KMS-11 (cell line): Measurements from ENCODE around the gene MYO18A.

Experiments
- H2AFZ ChIP-seq: fragments of 200-600 bp; sonication (generic); 2 replicates; pipeline ENCODE4 v1.6.1; 2016; ENCODE audit warnings: antibody characterized with exemption, mixed run types, low read depth
- H3K27ac ChIP-seq: fragments of 200-600 bp; sonication (generic); 2 replicates; pipeline ENCODE4 v1.6.1; 2016; ENCODE audit warnings: mild to moderate bottlenecking, mixed run types
- H3K27me3 ChIP-seq: fragments of 200-600 bp; sonication (generic); 2 replicates; pipeline ENCODE4 v1.6.1; 2017; ENCODE audit warnings: mild to moderate bottlenecking, low read depth, mixed run types, moderate library complexity; ENCODE audit not compliant: insufficient read depth
- H3K36me3 ChIP-seq: fragments of 200-600 bp; sonication (generic); 2 replicates; pipeline ENCODE4 v1.6.1; 2017; ENCODE audit warnings: mild to moderate bottlenecking, mixed run types; ENCODE audit not compliant: insufficient read depth
- H3K4me1 ChIP-seq: fragments of 200-600 bp; sonication (generic); 2 replicates; pipeline ENCODE4 v1.6.1; 2016; ENCODE audit warnings: mild to moderate bottlenecking, low read depth, mixed run types; ENCODE audit not compliant: poor library complexity, severe bottlenecking
- H3K4me2 ChIP-seq: fragments of 200-600 bp; sonication (generic); 2 replicates; pipeline ENCODE4 v1.7.0; 2016; ENCODE audit warnings: mild to moderate bottlenecking, mixed run types
- H3K4me3 ChIP-seq: fragments of 200-600 bp; sonication (generic); IDR thresholded peaks from 2 replicates; pipeline ENCODE4 v1.6.1; 2017; ENCODE audit warnings: low read depth, low read length, mixed read lengths; ENCODE audit not compliant: insufficient read depth
- H3K79me2 ChIP-seq: fragments of 200-600 bp; sonication (generic); 2 replicates; pipeline ENCODE4 v1.6.1; 2016; ENCODE audit warnings: low read depth, mixed run types; ENCODE audit not compliant: insufficient read depth
- H3K9ac ChIP-seq: fragments of 200-600 bp; sonication (generic); 2 replicates; pipeline ENCODE4 v1.6.1; 2016; ENCODE audit warnings: mild to moderate bottlenecking, mixed run types
- H4K20me1 ChIP-seq: fragments of 200-600 bp; sonication (generic); 2 replicates; pipeline ENCODE4 v1.6.1; 2016; ENCODE audit warnings: mild to moderate bottlenecking, mixed run types; ENCODE audit not compliant: insufficient read depth
- TF ChIP-seq, protein P1 (sequence below): fragments of 200-600 bp; sonication (generic); conservative IDR thresholded peaks from 2 replicates; pipeline ENCODE4 v1.6.1; 2017; ENCODE audit warnings: low read depth, mild to moderate bottlenecking, antibody characterized with exemption, low read length, moderate library complexity, mixed read lengths

MYO18A gene

DNA sequence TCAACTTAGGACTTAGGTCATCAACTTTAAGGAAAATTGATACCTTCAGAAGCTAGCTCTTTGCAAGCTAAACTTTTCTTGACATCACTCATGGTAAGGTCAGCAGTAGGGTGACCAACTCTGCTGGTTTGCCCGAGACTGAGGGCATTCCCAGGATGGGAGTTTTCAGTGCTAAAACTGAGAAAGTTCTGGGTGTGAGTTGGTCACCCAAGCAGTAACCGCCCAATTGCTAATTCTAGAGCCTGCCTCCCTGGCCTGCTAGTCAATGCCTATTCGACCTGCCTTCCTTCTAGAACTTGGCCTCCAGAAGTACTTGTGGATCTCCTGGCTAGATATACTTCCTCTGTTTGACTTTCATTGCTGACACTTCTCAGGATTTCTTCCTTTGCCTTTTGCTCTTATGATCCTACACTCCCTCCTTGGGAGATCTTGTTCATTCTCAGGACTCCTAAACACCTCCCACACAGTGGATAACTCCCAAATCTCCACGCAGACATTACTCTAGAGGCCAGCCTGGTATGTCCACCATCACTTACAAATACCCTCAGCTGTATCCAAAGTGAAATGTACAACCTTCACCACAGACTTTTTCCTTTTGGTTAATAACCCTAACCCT is 10.5 kb upstream of the MYO18A start:
- Histone ChIP-seq H2AFZ (no peak overlapping the region), H4K20me1 (no peaks in the 10 kb centered on the region), H3K9ac (no peak overlapping the region), H3K4me1 (no peaks in the 10 kb centered on the region), H3K4me2 (no peak overlapping the region), H3K36me3 (no peaks in the 10 kb centered on the region), H3K27me3 (no peaks in the 10 kb centered on the region), H3K79me2 (no peaks in the 10 kb centered on the region), H3K4me3 (no peak overlapping the region), H3K27ac (no peak overlapping the region)
- TF ChIP-seq, protein P1, sequence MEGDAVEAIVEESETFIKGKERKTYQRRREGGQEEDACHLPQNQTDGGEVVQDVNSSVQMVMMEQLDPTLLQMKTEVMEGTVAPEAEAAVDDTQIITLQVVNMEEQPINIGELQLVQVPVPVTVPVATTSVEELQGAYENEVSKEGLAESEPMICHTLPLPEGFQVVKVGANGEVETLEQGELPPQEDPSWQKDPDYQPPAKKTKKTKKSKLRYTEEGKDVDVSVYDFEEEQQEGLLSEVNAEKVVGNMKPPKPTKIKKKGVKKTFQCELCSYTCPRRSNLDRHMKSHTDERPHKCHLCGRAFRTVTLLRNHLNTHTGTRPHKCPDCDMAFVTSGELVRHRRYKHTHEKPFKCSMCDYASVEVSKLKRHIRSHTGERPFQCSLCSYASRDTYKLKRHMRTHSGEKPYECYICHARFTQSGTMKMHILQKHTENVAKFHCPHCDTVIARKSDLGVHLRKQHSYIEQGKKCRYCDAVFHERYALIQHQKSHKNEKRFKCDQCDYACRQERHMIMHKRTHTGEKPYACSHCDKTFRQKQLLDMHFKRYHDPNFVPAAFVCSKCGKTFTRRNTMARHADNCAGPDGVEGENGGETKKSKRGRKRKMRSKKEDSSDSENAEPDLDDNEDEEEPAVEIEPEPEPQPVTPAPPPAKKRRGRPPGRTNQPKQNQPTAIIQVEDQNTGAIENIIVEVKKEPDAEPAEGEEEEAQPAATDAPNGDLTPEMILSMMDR = no peak

- Histone ChIP-seq H3K4me1 (no peaks in the 10 kb centered on the region), H3K9ac (no peak overlapping the region), H3K4me3 (no peak overlapping the region), H2AFZ (no peak overlapping the region), H3K4me2 (no peak overlapping the region), H3K36me3 (no peaks in the 10 kb centered on the region), H3K27me3 (no peaks in the 10 kb centered on the region), H3K79me2 (no peaks in the 10 kb centered on the region), H4K20me1 (no peaks in the 10 kb centered on the region), H3K27ac (no peak overlapping the region)
- TF ChIP-seq, protein P1 = no peak
Measured at GRCh38 chr17:29190039-29190438, 9.8 kb upstream of the MYO18A start.

DNA sequence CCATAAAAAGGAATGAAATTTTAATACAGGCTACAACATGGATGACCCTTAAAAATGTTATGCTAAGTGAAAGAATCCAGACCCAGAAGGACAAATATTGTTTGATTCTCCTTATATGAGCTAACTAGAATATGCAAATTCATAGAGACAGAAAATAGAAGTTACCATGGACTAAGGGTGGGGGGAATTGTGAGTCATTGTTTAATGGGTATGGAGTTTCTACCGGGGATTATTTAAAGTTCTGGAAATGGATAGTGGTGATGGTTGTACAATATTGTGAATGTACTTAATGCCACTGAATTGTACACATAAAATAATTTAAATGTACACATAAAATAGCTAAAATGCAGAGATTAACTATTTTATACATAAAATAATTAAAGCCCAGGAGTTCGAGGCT is 9.2 kb upstream of the MYO18A start:
- Histone ChIP-seq H2AFZ (no peak overlapping the region), H3K79me2 (no peaks in the 10 kb centered on the region), H3K36me3 (no peaks in the 10 kb centered on the region), H3K4me1 (no peaks in the 10 kb centered on the region), H3K27ac (no peak overlapping the region), H3K4me3 (no peak overlapping the region), H3K27me3 (no peaks in the 10 kb centered on the region), H4K20me1 (no peaks in the 10 kb centered on the region), H3K4me2 (no peak overlapping the region), H3K9ac (no peak overlapping the region)
- TF ChIP-seq, protein P1 = no peak

GRCh38 chr17:29181226-29181625 is 1.0 kb upstream of the MYO18A start:
- Histone ChIP-seq H3K4me2 (no peak overlapping the region), H3K27ac (no peak overlapping the region), H4K20me1 (no peaks in the 10 kb centered on the region), H3K9ac (no peak overlapping the region), H3K4me1 (peaks cover 11% of the 10 kb centered on the region), H3K27me3 (0 out of 2 replicates have a peak, but pooled peaks cover 3% of the 10 kb centered on the region), H3K4me3 (no peak overlapping the region), H2AFZ (peak overlapping the region; percentile 92; the same call in 1 of the 2 replicates), H3K79me2 (no peaks in the 10 kb centered on the region), H3K36me3 (no peaks in the 10 kb centered on the region)
- TF ChIP-seq, protein P1 = no peak
